DMS53 treated with DMSO at 0.1 percent for 48 hours (cell line): ENCODE results near the gene SPRED3.
"Not testable (repeated sequence)": the region's sequence is repeated elsewhere in the genome, so short reads cannot be mapped to it uniquely, and the experiment has no call there.

Experiments
- DNase-seq: peaks from one replicate; lab custom pipeline; 2025; ENCODE audit not compliant: unreplicated experiment; lab: John Stamatoyannopoulos, UW

The SPRED3 gene

DNA sequence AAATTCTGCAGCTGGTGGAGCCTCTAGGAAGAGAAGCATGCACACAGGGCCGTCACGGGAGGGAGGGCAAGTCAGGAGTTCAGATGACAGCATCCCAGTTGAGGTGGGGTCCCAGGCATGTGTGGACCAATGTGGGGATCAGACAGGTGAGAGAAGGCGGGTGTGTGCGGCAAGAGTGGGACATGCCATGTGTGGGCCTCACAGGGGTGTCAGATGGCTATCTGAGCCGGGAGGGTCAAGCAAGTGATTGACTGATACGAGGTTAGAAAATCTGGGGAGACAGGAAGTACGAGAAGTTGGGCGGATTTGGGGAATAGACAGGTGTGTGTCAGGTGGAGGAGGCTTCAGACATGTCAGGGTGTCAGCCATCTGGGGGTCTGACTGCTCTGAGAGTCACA lies 28.6 kb downstream of the SPRED3 start:
- DNase-seq = no peak

DNA sequence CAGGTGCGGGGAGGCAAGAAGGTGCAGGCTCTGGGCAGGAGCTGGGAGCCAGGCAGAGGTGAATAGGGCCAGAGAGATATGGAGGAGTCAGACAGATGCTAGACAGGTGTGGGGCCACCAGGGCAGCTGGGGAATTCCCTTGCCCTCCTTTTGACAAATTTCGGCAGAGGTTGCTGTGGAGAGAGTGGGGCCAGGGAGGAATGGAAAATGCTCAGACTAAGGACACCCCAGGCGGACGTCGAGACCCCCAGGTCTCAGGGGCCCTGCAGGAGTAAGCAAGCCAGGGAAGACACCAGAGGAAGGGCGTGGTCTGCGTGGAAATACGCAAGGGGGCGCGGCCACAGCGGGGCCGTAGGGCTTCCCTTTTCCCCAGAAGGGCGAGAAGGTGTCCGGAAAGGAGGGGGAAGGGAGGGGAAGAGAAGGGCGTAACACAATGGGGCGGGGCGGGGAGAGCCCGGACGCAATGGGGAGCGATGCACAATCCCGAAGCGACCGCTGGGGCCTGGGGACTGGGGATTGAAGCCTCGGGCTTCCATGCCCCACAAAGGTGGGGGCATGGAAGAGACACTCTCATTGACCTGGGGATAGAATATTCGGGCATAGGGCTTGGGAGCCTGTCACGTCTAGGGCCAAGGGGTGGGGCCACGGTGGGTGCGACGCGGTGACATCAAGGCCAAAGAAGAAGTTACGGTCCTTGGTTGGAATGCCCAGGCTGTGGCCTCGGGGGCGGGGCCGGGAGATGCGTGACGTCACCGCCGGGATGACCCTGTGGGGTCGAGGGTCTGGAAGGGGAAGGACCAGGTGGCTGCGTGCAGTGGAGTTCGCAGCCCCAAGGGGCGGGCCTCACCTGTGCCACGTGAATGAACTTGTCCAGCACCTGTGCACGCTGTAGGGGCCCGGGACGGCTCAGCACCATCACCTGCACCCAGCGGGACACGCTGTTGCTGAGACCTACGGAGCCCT lies 29.3 kb downstream of the SPRED3 start:
- DNase-seq = peak; percentile 25

DNA sequence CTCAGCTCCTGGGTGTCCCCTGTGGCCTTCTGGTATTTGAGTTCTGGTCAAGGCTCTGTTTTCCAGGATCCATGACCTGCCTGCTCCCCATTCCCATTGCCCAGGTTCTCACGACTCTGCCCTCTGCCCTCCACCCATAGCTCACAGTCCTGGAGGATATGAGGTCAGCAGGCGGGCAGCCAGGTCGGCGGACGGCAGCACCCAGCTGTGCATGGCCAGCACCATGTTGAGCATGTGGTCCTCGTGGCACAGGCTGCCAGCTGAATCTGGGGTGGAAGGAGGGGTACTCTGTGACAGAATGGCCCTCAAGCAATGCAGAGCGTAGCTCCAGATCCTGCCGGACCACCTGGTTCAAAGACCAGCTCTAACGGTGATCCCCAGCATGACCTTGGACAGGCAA lies 32.4 kb downstream of the SPRED3 start:
- DNase-seq = no peak

DNA sequence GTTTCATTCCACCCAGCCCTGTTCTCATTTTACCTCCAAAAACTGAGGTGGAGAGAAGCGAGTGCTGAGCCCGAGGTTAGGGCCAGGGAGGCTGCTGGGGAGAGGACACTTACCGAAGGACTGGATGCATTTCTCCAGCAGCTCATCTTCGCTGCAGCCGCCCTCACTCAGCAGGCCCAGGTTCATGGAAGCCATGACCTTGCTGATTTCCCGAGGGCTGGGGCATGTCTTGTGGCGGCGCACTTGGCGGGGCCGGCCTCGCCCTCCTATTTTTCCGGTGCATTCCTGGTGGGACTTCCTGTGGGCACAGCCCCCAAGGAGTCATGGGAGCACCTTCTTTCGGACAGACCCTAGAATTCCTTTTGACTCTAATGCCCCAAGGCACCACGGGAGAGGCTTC lies 33.4 kb downstream of the SPRED3 start:
- DNase-seq = no peak

DNA sequence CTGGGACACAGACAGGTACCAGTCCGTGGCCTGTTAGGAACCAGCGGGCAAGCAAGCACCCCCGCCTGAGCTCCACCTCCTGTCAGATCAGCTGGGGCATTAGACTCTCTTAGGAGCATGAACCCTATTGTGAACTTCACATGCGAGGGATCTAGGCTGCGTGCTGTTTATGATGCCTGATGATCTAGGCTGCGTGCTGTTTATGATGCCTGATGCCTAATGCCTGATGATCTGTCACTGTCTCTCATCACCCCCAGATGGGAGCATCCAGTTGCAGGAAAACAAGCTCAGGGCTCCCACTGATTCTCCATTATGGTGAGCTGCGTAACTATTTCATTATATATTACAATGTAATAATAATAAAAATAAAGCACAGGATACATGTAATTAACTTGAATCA lies 33.9 kb downstream of the SPRED3 start:
- no peak for DNase-seq

DNA sequence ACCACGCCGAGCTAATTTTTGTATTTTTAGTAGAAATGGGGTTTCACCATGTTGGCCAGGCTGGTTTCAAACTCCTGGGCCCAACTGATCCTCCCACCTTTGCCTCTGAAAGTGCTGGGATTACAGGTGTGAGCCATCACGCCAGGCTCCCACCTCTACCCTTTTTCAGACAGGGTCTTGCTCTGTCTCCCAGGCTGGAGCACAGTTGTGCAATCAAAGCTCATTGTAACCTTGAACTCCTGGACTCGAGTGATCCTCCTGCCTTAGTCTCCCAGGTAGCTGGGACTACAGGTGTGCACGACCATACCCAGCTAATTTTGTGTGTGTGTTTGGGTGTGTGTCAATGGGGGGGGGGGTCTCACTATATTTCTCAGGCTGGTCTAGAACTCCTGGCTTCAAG lies 35.8 kb downstream of the SPRED3 start:
- DNase-seq = no peak

DNA sequence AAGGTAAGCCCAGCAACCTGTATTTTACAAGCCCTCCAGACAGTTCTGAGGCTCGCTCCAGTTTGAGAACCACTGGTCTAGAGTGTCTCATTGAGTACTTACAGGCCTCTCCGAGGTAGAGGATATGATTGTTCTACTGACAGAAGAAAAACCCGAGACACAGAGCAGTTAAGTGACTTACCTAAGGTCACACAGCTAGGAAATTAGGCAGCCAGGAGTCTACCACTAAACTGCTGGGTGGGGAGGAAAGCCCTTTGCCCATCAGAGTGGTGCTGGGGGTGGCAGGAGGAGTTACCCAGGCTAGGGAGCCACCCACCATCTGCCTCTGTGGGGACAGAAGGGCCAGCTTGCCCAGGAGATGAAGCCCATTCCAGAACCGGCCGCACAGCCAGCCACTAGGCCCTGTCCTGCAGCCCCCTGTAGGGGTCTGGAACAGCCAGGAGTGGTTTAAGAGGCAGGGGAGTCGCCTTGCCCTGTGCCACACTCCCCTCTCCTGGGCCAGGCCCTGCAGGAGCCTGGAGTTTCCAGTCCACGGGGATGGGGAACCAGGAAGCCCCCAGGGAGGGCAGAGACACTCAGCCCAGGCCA lies 36.8 kb downstream of the SPRED3 start:
- no peak for DNase-seq

DNA sequence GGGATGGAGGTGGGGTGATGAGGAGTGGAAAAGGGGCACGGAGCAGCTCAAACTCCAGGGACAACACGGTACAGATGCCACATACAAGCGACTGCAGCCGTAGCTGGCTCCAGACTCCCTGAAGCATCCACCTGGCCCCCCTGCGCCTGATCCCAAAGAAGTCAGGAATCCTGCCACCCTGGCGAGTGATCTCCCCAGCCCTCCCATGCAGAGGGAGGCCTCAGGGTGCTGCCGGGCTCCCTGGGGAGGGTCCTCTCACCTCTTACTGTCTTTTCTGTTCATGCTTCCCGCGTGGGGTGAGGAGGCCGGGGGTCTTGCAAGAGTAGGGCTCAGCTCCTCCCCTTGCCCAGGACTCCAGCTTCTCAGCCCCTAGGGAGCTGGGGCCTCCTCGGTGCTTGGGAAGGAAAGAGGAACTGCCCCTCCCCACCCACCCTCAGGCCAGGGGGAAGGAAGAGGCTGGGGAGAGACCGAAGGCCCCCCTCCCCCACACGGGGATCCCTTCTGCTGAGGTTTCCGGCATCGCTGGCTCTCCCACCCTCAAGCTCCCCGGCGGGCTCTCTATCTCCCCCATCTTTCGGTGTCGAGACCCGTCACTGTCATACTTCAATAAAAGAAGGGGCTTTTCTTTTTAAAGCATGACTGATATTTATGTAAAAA lies 37.4 kb downstream of the SPRED3 start, which contains the start of gene RASGRP4:
TSS of gene RASGRP4 (minus strand) at position 410 of the 657 bp plus-strand sequence. CDS start at position 282, 128 bp downstream.
- no peak for DNase-seq

DNA sequence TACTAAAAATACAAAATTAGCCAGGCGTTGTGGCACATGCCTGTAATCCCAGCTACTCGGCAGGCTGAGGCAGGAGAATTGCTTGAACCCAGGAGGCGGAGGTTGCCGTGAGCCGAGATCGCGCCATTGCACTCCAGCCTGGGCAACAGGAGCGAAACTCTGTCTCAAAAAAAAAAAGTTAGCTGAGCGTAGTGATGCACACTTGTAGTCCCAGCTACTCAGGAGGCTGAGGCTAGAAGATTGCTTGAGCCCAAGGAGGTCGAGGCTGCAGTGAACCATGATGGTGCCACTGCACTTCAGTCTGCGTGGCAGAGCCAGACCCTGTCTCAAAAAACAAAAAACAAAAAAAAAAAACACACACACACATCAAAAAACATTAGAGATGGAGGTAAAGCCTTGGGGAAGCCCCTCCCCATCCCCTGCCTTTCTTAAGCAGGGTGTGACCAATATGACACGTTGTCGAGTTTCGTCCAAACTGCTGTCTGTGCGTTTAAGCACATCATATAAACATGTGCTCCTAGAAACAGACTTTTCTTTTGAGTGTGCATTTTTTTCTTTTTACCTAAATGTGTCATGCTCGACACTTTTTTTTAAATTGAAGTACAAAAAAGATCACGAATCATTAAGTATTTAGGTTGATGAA lies 38.7 kb downstream of the SPRED3 start:
- DNase-seq = not testable (repeated sequence)

DNA sequence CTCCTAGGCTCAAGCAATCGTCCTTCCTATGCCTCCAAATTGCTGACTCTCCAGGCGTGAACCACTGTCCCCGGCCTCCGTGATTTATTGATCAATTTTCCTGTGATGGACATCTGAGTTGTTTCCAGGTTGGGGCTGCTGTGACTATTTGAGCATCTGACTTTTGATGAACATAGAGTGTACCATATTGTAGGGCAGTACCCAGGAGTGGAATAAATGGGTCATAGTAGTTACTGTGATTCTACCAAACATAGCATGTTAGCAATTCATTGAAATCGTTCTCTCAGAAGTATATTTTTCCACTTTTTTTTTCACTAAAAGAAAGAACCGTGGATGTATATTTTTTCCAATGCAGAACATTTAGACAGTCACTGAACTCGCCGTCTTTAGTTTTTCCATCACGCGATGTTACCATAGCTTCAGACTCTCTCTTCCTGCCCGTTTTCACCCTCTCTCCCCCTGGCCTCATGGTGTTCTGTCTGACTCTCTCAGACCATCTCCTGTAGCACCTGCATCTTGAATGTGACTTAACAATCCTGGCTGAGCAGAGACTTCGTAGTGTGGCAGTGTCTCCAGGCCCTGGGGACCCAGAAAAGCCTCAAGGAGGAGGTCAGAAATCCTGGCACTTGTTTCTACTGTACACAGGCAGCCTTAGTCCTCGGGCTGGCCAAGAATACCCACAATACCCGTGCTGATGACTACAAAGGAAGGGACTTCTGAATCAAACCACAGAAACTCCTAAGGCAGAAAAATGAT lies 40.7 kb downstream of the SPRED3 start:
- no peak for DNase-seq

DNA sequence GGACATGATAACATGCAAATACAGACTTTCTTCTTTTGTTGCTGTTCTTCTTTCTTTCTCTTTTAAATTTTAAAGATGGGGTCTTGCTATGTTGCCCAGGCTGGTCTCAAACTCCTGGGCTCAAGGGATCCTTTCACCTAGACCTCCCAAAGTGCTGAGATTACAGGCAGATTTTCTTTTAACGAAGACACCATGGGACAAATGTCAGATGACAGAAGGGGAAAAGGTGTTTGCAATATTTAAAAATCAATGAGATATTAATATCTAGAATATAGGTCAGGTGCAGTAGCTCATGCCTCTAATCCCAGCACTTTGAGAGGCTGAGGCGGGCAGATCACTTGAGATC lies 41.3 kb downstream of the SPRED3 start:
- DNase-seq = no peak

DNA sequence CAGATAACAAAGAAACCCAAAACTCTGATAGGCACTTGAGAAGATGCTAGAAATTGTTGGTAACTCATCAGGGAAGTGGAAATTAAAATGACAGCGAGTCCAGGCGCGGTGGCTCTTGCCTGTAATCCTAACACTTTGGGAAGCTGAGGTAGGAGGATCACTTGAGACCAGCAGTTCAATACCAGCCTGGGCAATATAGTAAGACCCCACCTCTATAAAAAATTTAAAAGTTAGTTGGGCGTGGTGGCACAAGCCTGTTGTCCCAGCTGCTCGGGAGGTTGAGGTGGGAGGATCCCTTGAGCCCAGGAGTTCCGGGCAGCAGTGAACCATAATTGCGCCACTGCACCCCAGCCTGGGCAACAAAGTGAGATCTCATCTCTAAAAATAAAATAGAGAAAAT lies 42.4 kb downstream of the SPRED3 start:
- DNase-seq = no peak

DNA sequence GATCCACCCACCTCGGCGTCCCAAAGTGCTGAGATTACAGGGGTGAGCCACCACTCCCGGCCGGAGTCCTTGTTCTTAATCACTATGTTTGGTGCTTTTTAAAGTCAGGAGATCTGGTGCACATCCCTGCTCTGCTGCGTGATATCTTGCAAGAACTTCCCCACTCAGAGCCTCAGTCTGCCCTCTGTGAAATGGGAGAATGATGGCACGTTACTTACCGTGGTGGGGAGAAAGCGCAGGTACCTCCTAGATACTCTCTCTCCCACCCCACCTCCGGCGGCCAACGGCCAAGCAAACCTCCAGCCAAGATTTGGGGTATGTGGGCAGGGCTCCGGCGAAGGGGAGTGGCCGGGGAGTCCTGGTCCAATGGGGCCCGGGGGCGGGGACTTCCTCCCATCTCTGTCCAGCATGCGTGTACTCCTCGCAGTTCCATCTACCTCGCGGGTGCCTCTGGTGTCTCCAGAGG lies 44.8 kb downstream of the SPRED3 start, which contains the start of gene RYR1:
TSS of gene RYR1 (plus strand) at position 424 of the 466 bp plus-strand sequence. CDS start 139 bp downstream, outside the sequence.
- no peak for DNase-seq

DNA sequence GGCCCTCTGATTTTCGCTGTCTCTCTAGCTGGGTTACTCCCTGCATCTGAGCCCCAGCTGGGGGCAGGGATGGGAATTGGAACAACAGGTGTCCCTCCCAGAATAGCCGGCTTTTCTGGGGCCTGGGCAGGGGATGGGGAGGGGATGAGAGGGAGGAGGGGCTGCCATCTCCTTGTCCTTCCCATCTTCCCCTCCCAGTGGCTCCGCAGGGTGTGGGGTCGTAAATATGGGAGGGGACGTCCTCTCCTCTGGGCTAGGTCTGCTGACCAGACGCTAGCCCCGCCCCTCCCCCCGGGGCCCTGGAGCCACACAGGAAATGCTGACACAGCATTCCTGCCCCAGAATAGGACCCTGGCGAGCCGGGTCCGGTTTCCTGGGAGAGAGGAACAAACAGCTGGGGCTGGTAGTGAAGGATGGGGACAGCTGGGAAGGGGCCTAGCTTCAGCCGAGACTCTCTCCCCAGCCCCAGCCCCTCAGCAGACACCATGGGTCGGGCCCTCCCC lies 46.1 kb downstream of the SPRED3 start:
- no peak for DNase-seq

DNA sequence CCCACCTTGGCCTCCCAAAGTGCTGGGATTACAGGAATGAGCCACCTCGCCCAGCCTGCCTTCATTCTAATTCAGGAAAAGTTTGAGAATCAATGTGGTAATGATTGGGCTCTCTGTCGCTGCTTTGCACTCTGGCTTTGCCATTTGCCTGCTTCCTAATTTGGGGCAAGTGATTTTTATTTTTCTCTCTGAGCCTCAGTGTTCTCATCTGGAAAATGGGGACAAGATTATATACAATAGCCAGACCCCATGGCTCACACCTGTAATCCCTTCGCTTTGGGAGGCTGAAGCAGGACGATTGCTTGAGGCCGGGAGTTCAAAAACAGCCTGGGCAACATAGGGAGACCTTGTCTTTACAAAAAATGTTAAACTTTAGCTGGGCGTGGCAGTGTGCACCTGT lies 48.8 kb downstream of the SPRED3 start:
- no peak for DNase-seq

DNA sequence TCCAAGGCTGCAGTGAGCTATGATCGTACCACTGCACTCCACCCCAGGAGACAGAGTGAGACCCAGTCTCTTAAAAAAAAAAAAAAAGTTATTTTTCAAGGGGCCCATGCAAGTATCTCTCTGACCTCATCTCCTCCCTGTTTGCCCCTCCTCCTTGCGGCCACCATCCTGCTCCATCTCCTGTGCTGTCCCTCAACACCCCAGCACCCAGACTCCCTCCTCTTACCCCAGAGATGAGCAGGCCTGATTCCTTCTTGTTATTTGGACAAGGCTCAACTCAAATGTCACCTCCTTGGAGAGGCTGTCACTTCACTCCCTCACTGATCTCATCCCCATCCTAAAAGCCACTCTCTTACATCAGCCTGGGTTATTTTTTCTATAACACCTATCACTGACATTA lies 49.4 kb downstream of the SPRED3 start:
- DNase-seq = no peak

DNA sequence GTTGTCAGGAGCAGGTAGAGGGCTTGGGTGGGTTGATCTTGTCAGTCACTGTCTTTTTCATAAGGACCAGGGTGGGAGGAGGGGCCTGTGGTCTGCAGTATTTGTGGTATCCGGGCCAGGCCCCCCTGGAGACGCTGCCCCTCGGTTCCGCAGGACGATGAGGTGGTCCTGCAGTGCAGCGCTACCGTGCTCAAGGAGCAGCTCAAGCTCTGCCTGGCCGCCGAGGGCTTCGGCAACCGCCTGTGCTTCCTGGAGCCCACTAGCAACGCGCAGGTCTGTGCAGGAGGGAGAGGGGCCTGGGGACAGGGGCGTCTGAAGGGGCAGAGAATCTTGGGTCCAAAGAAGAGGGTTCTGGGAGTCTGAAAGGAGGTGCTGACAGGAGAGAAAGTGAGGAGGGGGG lies 52.1 kb downstream of the SPRED3 start:
- no peak for DNase-seq

DNA sequence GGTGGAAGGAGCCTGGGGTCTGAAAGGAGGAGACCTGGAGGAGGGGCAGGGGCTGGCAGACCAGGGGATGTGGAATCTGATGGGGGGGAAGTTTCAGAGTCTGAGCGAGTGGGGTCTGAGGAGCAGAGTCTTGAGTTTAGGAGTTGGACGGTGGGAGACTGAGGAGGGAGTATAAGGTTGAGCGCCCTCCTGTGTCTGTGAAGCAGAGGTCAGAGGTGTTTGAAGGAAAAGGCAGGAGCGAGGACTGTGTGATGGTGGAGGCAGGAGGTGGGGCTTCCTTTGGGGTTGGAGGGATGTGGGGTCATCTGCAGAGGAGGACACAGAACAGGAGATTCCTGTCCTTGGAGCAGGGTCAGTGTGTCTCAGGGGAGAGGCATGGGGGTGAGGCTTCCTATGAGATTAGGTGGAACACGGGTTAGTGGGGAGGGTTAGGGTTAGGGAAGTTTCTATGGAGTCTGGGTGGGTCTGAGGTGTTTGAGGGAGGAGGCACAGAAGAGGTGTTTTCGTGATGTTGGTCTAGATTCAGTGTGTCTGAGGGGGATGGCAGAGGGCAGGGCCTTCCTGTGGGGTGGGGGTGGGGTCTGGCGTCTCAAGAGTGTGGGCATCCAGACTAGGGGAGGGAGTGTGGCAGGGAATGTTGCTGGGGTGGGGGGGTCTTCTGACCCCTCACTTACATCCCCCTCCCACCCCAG lies 53.3 kb downstream of the SPRED3 start:
- DNase-seq = no peak

DNA sequence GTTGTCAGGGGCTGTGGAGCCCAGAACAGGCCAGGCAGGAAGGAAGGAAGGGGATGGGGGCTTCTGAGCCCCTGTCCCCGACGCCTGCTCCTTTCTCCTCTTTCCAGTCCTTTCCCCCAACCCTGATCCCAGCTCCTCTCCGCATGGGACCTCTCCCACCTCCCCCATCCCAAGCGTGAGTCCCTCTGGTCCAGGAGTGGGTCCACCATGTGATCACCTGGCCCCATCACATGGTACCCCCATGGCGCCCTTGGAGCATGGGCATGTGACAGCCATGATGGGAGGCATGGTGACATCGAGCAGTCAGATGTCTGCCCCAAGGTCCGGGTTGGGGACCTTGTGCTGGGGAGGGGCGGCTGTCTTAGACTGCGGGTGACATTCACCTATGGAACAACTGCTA lies 54.2 kb downstream of the SPRED3 start:
- no peak for DNase-seq
